Gastrocnemius medialis (tissue), 4 donors: ENCODE data around the gene AK2.

ENCODE experiments used
- CTCF ChIP-seq, 5 experiments: fragments of 450-650 bp in 3 of 5; fragments of 200-600 bp in 2 of 5; sonication (generic) in 2 of 5; IDR thresholded peaks in 4 of 5; conservative IDR thresholded peaks in 1 of 5; 1 replicate in 4 of 5; 2 replicates in 1 of 5; pipeline ENCODE4 v1.5.1; 2016 to 2019; ENCODE audit warnings: antibody characterized with exemption in 5 of 5, mild to moderate bottlenecking in 3 of 5, moderate library complexity in 3 of 5
- POLR2A ChIP-seq, 2 donors: fragments of 450-650 bp; IDR thresholded peaks; one replicate each; pipeline ENCODE4 v1.6.1; 2017; ENCODE audit warnings: antibody characterized with exemption in 2 of 2, mild to moderate bottlenecking in 2 of 2, moderate library complexity in 2 of 2

DNA sequence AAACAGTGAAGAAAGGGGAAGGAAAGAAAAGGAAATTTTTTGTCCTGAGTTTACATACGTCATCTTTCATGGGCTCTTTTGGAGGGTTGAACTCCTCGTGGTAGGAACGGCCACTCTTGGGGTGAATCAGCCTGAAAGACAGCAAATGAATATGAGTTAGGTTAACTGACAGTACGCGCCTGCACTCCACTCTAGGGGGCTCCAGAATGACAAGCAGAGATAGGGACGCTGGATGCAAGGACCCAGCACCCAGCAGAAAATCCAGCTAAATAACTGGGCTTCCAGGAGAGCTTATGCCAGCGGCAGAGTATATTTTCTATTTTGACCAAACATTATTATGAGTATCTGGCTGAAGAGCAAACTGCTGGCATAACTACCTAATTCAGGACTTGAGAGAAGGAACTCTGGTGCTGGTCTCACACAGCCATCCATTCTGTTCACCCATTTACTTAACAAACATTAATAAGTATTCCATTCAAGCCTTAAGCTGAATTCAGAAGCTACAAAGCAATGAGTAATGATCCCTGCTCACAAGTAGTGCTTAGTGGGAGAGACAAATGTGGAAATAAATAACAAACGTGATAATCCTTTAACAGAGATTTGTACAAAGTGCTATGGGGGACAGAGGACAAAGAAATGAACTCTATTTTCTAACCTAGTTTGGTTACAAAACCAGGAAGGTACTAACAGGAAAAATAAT lies 22.1 kb downstream of the AK2 start:
- TF ChIP-seq CTCF (IDR thresholded peaks at IDR 0.05 in 4 of 5, conservative IDR thresholded peaks at IDR 0.05 in 1 of 5) (no peak), POLR2A (IDR thresholded peaks at IDR 0.05) (no peak)
